HG03378 (cell line): Measurements from ENCODE around the gene RAB18.
"Not testable (repeated sequence)": the region's sequence is repeated elsewhere in the genome, so short reads cannot be mapped to it uniquely, and the experiment has no call there.

ENCODE experiments used
- ATAC-seq: cut with Tn5 transposase; IDR thresholded peaks from one replicate; pipeline ENCODE4 v1.9.1; 2021; ENCODE audit warnings: mild to moderate bottlenecking, moderate library complexity; ENCODE audit not compliant: unreplicated experiment

The RAB18 gene

DNA sequence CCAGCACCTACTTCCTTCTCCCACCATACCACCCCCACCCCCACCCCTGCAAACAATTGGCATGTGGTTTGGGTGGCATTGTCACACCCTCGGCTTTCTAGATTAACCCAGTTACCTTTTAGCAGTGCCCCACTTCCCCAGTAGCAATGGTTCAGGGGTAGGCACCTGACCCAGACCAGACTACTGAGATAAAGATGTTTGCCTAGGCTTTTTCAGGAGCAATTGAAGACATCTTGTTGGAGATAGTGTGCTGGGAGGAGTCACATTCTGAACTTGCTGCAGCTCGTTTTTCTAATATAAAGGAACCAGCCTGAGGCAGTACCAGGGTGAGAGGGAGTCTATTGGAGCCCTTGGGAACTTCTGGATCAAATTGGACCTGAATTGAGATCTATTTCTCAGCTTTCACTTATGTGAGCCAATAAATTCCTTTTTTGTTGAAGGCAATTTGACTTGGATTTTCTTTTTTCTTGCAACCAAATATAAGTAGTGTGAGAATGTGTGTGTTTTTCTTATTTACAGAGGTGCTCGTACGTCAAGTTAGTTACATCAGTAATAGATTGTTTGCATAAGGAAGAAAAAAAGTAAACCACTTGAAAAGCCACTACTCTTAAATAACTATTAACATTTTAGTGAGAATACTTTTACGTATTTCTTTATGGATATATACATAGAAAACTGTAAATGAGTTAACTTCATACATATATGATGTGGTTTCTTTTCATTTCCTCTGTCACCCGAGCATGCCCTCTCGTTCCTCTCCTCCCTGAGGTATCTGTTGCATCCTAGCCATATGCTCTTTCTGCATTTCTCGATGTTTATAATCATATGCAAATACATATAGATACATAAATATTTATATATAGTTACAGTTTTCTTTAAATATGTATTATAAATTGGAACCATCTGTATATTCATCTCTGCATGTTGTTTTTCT is 38.0 kb downstream of the RAB18 start:
- no peak for ATAC-seq

DNA sequence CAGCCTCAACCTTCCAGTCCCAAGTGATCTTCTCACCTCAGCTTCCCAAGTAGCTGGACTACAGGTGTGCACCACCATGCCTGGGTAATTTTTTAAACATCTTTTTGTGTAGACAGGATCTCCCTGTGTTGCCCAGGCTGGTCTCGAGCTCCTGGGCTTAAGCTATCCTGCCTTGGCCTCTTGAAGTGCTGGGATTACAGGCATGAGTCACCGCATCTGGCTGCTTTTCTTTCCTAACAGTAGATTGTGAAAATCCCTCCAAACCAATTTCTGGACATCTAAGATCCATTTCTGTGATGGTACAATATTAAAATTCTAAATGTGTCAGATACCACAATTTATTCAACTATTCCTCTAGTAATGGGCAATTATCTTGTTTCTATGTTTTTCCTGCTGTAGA is 38.7 kb downstream of the RAB18 start:
- no peak for ATAC-seq

DNA sequence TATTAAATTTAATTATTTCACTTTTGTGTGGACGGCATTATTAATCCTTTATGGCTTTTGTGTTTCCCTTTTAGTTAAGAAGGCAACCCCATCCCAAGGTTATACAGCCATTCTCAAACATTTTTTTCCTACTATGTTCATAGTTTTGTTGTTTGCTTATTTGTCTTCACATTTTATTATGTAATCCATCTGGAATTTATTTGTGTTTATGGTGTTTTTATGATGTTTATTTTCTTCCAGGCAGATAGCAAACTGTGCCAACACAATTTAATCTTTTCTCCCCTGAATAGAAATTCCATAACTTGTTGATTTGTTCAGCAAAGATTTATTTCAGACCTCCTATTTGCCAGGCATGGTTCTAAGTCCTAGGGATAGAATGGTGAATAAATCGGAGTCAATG is 42.9 kb downstream of the RAB18 start:
- no peak for ATAC-seq

DNA sequence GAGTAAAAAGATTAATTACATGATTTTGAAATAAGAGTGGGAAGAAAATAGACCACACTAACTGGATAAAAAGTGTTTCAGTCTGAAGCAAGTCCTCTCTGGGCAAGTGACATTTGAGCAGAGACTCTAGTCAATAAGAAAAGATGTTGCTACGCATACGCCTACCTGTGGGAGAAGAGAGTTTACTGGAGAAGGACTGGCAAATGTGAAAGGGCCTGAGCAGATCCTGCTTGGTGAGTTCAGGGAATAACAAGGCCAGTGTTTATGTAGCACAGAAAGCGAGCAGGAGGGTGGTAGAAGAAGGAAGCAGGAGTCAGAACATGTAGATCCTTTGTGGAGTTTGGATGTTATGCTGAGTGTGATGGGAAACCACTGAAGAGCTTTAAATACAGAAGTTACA is 43.4 kb downstream of the RAB18 start:
- no peak for ATAC-seq

DNA sequence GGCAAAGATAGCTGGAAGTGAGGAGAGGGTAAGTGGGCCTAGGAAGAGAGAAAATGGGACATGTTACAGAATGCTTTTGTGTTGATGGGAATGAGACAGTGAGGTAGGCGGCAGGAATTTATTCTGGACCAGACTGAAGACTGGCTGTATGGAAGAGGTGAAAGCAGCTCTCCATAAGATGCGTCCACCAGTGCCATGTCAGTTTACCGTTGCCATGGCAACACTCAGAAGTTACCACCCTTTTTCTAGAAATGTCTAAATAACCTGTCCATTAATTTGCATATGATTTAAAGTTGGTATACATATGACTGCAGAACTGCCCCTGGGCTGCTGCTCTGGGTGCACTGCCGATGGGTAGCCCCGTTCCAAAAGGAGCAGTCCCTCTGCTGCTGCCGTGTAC is 46.7 kb downstream of the RAB18 start:
- ATAC-seq: no peak

DNA sequence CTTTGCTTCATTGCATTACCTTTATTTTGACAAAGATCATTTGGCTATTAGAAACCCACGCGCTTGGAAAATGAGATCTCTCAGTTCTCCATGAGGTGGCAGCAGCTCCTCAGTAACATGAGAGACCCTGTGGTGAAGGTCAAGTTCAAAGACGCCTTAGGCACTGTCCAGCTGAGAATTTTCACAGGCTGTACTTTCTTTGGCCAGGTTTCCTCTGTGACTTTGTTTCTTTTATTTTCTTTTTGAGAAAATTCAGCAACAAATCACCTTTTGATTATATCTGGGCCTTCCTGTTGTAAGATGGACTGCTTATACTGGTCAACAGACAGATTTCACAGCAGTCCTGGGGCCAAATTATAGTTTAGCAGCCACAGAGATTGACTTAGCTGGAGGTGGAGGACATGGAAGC is 54.5 kb downstream of the RAB18 start:
- ATAC-seq: peak; percentile 69

DNA sequence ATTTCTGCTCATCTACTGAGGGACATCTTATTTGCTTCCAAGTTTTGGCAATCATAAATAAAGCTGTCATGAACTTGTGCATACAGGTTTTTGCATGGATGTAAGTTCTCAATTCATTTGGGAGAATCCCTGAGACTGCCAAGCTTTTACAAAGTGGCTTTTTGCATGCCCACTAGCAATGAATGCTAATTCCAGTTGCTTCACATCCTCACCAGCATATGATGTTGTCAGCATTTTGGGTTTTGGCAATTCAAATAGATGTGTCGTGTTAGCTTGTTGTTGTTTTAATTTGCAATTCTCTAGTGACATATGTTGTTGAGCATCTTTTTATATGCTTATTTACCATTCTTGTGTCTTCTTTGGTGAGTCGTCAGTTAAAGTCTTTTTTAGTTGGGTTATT is 57.2 kb downstream of the RAB18 start:
- ATAC-seq: no peak

DNA sequence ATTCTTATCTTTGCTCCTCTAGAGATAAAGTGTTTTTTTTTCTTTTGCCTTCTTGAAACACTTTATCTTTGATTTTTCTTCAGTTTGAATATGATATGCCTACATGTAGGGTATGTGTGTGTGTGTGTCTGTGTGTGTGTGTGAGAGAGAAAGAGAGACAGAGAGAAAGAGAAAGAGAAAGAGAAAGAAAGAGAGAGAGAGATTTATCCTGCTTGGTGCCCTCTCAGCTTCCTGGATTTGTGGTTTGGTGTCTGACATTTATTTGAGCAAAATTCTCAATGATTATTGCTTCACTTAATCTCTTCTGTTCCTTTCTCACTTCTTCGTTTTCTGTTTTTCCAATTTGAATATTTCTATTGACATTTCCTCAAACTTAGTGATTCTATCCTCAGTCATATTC is 60.3 kb downstream of the RAB18 start:
- ATAC-seq: no peak

DNA sequence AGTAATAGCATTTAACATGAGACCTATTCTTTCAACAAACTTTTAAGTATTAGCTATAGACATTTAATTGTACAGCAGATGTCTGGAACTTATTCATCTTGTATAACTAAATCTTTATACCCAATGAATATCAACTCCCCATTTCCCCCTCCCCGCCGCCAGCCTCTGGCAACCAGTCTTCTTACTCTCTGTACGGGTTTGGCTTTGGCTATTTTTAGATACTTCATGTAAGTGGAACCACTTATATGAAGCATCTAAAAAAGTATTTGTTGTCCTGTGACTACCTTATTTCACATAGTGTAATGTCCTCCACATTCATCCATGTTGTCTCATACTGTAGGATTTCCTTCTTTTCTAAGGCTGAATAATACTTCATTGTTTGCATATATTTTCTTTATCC is 60.8 kb downstream of the RAB18 start:
- ATAC-seq: no peak

DNA sequence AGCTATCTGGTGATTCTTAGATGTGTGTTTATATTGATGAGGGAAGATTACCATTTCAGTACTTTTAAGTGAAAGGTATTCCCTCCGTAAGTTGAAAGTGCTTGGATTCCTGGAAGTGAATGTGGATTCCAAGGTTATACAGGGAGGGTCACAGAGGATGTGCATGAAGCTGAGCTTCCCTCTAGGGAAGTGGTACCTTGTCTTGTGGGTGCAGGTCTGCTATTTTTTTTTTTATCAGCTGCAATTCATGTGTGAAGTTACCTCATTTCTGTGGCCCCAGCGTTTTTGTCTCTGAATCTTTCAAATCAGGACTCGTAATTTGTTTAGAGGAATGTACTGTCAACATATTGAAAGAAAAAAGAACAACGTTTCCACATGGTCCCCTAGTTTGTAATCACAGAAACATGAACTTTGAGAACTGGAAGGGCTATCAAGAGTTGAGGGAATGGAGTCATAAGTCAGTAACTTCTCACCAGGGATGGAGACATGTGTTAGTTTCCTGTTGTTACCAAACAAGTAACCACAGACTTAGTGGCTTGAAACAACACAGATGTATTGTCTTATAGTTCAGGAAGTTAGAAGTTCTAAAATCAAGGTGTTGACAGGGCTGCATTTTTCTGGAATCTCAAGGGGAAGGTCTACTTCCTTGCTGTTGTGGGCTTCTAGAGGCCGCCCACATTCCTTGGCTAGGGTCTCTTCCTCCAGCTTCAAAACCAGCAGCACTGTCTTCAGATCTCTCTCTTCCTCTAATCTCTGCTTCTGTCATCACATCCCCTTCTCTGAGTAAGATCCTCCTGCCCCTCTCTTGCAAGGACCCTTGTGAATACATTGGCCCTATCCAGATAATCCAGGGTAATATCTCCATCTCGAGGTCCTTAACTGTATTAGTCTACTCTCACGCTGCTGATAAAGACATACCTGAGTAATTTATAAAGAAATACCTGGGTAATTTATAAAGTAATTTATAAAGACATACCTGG is 64.4 kb downstream of the RAB18 start:
- no peak for ATAC-seq

DNA sequence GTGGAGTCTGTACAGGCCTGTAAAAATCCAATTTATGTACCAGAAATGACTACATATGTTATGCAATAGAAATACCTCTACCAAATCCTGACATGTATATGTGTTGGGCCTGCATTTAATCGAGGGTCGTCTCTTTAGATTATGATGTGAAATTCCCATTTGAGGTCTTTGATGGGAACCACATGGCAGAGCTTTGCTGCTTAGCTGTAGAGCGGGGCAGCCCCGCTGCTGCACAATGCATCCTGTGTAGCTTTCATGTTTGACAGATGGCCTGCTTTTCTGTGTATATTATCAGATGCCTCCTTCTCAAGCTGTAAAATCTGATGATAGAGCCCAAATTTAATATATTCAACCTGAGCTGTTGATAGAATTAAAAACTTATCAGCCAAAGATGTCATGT is 65.8 kb downstream of the RAB18 start:
- ATAC-seq: no peak

DNA sequence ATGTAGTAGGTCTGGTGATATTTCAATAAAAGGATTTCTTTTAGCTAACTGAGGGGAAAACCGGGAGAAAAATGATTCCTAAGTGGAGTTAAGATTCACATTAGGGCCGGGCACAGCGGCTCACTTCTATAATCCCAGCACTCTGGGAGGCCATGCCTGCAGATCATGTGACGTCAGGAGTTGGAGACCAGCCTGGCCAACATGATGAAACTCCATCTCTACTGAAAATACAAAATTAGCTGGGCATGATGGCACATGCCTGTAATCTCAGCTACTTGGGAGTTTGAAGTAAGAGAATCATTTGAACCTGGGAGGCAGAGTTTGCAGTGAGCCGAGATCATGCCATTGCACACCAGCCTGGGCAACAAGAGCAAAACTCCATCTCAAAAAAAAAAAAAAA is 72.9 kb downstream of the RAB18 start:
- not testable (repeated sequence) for ATAC-seq

DNA sequence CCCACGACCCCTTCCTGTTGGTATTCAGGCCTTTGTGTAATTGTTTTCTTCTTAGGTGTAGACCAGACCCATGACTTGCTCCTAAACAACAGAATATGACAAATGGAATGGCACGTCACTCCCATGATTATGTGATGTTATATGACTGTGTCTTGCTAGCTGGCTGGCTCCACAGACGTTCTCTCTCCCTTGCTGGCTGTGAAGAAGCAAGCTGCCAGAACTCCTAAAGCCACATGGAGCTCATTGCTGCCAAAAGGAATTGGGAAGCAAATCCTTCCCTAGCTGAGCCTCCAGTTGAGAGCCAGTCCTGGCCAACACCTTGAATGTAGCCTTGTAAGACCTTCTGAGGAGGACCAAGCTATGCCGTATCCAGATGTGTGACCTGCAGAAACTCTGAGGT is 74.2 kb downstream of the RAB18 start:
- no peak for ATAC-seq

DNA sequence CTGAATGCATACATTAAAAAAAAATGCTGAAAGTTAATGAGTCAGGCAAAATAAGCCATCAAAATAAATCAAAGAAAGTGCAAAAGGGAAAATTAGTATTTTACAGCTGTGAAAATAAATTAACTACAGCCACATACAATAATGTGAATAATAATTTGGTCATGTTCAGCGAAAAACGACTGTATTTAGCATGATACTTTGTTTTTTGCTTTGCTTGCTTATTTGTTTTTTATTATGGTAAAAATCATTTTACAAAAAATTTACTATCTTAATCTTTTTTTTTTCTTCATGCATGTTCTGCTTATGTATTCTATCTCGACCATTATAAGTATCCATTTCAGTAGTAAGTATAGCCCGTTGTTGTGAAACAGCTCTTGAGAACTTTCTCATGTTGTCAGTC is 77.1 kb downstream of the RAB18 start:
- ATAC-seq: no peak

DNA sequence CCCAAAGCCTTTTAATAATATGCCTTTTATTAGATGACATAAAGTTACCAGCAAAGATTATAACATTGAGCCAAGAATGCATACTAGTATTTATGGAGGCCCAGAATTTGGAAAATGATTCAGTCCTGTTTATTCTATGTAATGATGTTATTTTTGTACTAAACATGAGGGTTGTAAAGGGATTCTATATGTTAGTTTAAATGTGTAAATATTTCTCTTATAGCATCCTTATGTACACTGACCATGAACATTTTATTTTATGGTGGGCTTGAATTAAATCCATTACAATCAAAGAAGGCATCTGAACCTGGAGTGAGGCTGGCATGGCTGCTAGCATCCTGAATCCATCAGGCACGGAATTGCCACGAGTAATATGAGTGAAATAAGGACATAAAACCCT is 80.2 kb downstream of the RAB18 start:
- no peak for ATAC-seq
